ENCODE data around the gene LY6G5C. TPM values are rescaled to one million over a fixed set of nuclear protein-coding genes. Genes with fewer than 3 reads are reported as not detected.

The LY6G5C gene
- total and polyA plus RNA-seq, 9 of the 15 experiments (the other 6 are each of a cell fraction or from before 2014, with no cell fraction given) = 0.10 to 0.67 (median 0.46) TPM; not detected in 4

- TF ChIP-seq, protein P1, sequence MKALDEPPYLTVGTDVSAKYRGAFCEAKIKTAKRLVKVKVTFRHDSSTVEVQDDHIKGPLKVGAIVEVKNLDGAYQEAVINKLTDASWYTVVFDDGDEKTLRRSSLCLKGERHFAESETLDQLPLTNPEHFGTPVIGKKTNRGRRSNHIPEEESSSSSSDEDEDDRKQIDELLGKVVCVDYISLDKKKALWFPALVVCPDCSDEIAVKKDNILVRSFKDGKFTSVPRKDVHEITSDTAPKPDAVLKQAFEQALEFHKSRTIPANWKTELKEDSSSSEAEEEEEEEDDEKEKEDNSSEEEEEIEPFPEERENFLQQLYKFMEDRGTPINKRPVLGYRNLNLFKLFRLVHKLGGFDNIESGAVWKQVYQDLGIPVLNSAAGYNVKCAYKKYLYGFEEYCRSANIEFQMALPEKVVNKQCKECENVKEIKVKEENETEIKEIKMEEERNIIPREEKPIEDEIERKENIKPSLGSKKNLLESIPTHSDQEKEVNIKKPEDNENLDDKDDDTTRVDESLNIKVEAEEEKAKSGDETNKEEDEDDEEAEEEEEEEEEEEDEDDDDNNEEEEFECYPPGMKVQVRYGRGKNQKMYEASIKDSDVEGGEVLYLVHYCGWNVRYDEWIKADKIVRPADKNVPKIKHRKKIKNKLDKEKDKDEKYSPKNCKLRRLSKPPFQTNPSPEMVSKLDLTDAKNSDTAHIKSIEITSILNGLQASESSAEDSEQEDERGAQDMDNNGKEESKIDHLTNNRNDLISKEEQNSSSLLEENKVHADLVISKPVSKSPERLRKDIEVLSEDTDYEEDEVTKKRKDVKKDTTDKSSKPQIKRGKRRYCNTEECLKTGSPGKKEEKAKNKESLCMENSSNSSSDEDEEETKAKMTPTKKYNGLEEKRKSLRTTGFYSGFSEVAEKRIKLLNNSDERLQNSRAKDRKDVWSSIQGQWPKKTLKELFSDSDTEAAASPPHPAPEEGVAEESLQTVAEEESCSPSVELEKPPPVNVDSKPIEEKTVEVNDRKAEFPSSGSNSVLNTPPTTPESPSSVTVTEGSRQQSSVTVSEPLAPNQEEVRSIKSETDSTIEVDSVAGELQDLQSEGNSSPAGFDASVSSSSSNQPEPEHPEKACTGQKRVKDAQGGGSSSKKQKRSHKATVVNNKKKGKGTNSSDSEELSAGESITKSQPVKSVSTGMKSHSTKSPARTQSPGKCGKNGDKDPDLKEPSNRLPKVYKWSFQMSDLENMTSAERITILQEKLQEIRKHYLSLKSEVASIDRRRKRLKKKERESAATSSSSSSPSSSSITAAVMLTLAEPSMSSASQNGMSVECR (CRISPR knock-in tag; IDR thresholded peaks at IDR 0.05) = peak; percentile 50; the same call in 1 of the 2 replicates
- TF ChIP-seq GMEB1 (CRISPR knock-in tag; IDR thresholded peaks at IDR 0.05) (no peak), RFX7 (CRISPR knock-in tag; IDR thresholded peaks at IDR 0.05) (no peak), ZNF24 (IDR thresholded peaks at IDR 0.05) (no peak), TBL1XR1 (IDR thresholded peaks at IDR 0.05; ENCODE audit: low read length in 2 of 2) (peak in 1 of 2 experiments; percentile 64; a peak in 2 of 4 replicates), ZNF766 (CRISPR knock-in tag; conservative IDR thresholded peaks at IDR 0.05) (no peak), RREB1 (CRISPR knock-in tag; IDR thresholded peaks at IDR 0.05) (peak; percentile 24; the same call in 1 of the 2 replicates), ELF4 (CRISPR knock-in tag; IDR thresholded peaks at IDR 0.05) (0 out of 2 replicates have a peak, but pooled peaks have one; percentile 38), KDM5B (IDR thresholded peaks at IDR 0.05; ENCODE audit: insufficient replicate concordance, low read depth, low read length) (no peak), NELFE (IDR thresholded peaks at IDR 0.05; ENCODE audit: insufficient read depth, insufficient read length) (no peak), ZNF77 (CRISPR knock-in tag; IDR thresholded peaks at IDR 0.05) (no peak)
- TF ChIP-seq, protein P2, sequence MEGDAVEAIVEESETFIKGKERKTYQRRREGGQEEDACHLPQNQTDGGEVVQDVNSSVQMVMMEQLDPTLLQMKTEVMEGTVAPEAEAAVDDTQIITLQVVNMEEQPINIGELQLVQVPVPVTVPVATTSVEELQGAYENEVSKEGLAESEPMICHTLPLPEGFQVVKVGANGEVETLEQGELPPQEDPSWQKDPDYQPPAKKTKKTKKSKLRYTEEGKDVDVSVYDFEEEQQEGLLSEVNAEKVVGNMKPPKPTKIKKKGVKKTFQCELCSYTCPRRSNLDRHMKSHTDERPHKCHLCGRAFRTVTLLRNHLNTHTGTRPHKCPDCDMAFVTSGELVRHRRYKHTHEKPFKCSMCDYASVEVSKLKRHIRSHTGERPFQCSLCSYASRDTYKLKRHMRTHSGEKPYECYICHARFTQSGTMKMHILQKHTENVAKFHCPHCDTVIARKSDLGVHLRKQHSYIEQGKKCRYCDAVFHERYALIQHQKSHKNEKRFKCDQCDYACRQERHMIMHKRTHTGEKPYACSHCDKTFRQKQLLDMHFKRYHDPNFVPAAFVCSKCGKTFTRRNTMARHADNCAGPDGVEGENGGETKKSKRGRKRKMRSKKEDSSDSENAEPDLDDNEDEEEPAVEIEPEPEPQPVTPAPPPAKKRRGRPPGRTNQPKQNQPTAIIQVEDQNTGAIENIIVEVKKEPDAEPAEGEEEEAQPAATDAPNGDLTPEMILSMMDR (IDR thresholded peaks at IDR 0.05 in 2 of 3, conservative IDR thresholded peaks at IDR 0.05 in 1 of 3; ENCODE audit: insufficient read depth in 2 of 3, low read depth in 1 of 3, low read length in 3 of 3) = peak; percentile 96 to 99 (median 99)
Observed at GRCh38 chr6:31680226-31681134, at the start of gene LY6G5C (continued).
